Gastroesophageal sphincter (tissue), 4 donors: ENCODE results near the gene ANKRD40. TPM values are rescaled to one million over a fixed set of nuclear protein-coding genes. Genes with fewer than 3 reads are reported as not detected.

Source experiments
- ATAC-seq: fragments of 150-250 bp; one replicate; pipeline ENCODE4 v1.9.1; 2016; ENCODE audit warnings: mild to moderate bottlenecking, moderate library complexity
- H3K27ac ChIP-seq, 4 donors: fragments of 200-600 bp; sonication (generic) in 3 of 4; 1 replicate in 3 of 4; 2 replicates in 1 of 4; pipeline ENCODE4 v1.5.1; 2016 to 2019
- H3K27me3 ChIP-seq: fragments of 200-600 bp; sonication (generic); one replicate; pipeline ENCODE4 v1.5.1; 2019
- H3K36me3 ChIP-seq, 2 donors: fragments of 200-600 bp; sonication (generic); one replicate each; pipeline ENCODE4 v1.5.1; 2019; ENCODE audit warnings: control low read depth in 1 of 2
- H3K4me1 ChIP-seq, 3 donors: fragments of 200-600 bp; sonication (generic); 1 replicate in 2 of 3; 2 replicates in 1 of 3; pipeline ENCODE4 v1.5.1; 2016 to 2019; ENCODE audit warnings: control low read depth in 2 of 3
- H3K4me3 ChIP-seq, 2 donors: fragments of 200-600 bp; sonication (generic); one replicate each; pipeline ENCODE4 v1.5.1; 2019; ENCODE audit warnings: mild to moderate bottlenecking in 1 of 2, moderate library complexity in 1 of 2
- H3K9me3 ChIP-seq, 3 donors: fragments of 200-600 bp; sonication (generic); one replicate each; pipeline ENCODE4 v1.5.1; 2017 to 2019; ENCODE audit warnings: control low read depth in 2 of 3
- EP300 ChIP-seq: sonication (generic); formaldehyde crosslinking; IDR thresholded peaks from one replicate; pipeline ENCODE4 v1.6.1; 2017; ENCODE audit warnings: antibody characterized with exemption, mild to moderate bottlenecking
- POLR2A ChIP-seq, 2 donors: fragments of 450-650 bp; IDR thresholded peaks; one replicate each; pipeline ENCODE4 v1.6.1; 2017; ENCODE audit warnings: antibody characterized with exemption in 2 of 2, mild to moderate bottlenecking in 2 of 2, moderate library complexity in 1 of 2
- POLR2AphosphoS5 ChIP-seq: sonication (generic); formaldehyde crosslinking; IDR thresholded peaks from one replicate; pipeline ENCODE4 v1.6.1; 2017; ENCODE audit warnings: antibody characterized with exemption
- WGBS, 2 donors: methylation state at CpG; one replicate each; pipeline ENCODE4 v1.1.5; 2018; ENCODE audit warnings: low coverage in 1 of 2; 5-methylcytosine and 5-hydroxymethylcytosine counted together
- total RNA-seq, 4 donors: library from RNA; depleted of rRNA; stranded (reverse); fragments of >200 nt; gene quantifications; one replicate each; pipeline ENCODE4 v1.1.0, GENCODE V29; 2016
- TF ChIP-seq, protein P1 (sequence below), 4 experiments: fragments of 200-600 bp in 2 of 4; fragments of 450-650 bp in 2 of 4; sonication (generic) in 1 of 4; IDR thresholded peaks; one replicate each; pipeline ENCODE4 v1.5.1; 2017 to 2019; ENCODE audit warnings: antibody characterized with exemption in 4 of 4, mild to moderate bottlenecking in 2 of 4, moderate library complexity in 2 of 4

ANKRD40 gene
- total RNA-seq, 4 donors from 2014 or later, result 65.8 to 125 (median 89.2) TPM

DNA sequence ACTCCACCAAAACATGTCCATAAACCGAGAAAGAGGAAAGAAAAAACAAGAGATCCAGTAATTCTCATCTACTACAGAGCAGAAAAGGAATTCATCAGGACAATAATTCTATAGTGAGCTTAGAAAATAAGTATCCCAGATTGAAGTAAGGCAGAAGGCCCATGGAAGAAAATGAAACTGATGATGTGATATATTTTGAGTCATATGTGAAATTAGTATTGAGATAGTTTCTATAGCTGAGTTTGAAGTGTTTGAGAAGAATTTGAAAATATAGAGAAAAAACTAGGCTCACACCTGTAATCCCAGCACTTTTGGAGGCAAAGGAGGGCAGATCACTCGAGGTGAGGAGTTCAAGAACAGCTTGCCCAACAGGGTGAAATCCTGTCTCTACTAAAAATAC lies 31.4 kb upstream of the ANKRD40 start:
- peaks cover 12 to 68% of the 10 kb centered on the region in 2 donors for H3K36me3 ChIP-seq
- no peaks in the 10 kb centered on the region for H3K9me3 ChIP-seq
- no peak for ATAC-seq
- no peak overlapping the region for H3K27ac ChIP-seq
- TF ChIP-seq EP300 (no peak), POLR2A (IDR thresholded peaks at IDR 0.05) (no peak), POLR2AphosphoS5 (no peak)
- TF ChIP-seq, protein P1, sequence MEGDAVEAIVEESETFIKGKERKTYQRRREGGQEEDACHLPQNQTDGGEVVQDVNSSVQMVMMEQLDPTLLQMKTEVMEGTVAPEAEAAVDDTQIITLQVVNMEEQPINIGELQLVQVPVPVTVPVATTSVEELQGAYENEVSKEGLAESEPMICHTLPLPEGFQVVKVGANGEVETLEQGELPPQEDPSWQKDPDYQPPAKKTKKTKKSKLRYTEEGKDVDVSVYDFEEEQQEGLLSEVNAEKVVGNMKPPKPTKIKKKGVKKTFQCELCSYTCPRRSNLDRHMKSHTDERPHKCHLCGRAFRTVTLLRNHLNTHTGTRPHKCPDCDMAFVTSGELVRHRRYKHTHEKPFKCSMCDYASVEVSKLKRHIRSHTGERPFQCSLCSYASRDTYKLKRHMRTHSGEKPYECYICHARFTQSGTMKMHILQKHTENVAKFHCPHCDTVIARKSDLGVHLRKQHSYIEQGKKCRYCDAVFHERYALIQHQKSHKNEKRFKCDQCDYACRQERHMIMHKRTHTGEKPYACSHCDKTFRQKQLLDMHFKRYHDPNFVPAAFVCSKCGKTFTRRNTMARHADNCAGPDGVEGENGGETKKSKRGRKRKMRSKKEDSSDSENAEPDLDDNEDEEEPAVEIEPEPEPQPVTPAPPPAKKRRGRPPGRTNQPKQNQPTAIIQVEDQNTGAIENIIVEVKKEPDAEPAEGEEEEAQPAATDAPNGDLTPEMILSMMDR (IDR thresholded peaks at IDR 0.05), result no peak
- H3K4me3 ChIP-seq, result no peak overlapping the region
- 0 to 76% methylated on average over 2 of the region's 2 CpGs for WGBS, 2 donors
- H3K27me3 ChIP-seq, result no peaks in the 10 kb centered on the region
- H3K4me1 ChIP-seq, result peaks cover 0 to 57% (median 2%) of the 10 kb centered on the region in 3 donors

DNA sequence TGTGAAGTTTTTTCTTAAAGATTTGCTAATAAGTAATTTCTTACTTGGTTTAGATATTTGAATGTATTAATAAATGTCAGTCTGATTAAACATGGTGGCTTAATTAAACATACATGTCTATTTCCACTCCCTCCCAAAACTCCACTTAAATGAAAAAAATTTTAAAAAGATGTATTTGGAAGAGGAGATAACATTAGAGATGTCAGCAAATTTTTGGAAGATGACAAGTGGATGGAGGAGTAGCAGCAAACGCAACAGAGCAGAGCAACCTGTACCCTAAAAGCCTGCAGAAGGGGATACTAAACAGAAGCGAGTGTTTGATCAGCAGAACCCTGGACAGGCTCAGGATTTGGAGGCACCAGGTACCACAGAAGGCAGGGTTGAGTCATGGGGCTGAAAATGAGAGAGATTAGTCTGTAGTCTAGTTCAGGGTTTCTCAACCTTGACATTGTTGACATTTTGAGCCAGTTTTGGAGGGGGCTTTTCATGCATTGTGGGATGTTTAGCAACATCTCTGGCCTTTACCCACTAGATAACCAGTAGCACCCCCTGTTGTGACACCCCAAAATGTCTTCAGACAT lies 29.5 kb upstream of the ANKRD40 start:
- ATAC-seq, result no peak
- H3K36me3 ChIP-seq, result peaks cover 4 to 49% of the 10 kb centered on the region in 2 donors
- H3K27ac ChIP-seq, result no peak overlapping the region
- no peak overlapping the region for H3K4me3 ChIP-seq
- no peaks in the 10 kb centered on the region for H3K9me3 ChIP-seq
- no peaks in the 10 kb centered on the region for H3K27me3 ChIP-seq
- 83 to 90% methylated on average over 2 of the region's 2 CpGs for WGBS, 2 donors
- peaks cover 0 to 75% (median 2%) of the 10 kb centered on the region in 3 donors for H3K4me1 ChIP-seq
- no peak for TF ChIP-seq EP300
- TF ChIP-seq POLR2A (IDR thresholded peaks at IDR 0.05), result no peak
- TF ChIP-seq, protein P1 (IDR thresholded peaks at IDR 0.05), result no peak
- no peak for TF ChIP-seq POLR2AphosphoS5

DNA sequence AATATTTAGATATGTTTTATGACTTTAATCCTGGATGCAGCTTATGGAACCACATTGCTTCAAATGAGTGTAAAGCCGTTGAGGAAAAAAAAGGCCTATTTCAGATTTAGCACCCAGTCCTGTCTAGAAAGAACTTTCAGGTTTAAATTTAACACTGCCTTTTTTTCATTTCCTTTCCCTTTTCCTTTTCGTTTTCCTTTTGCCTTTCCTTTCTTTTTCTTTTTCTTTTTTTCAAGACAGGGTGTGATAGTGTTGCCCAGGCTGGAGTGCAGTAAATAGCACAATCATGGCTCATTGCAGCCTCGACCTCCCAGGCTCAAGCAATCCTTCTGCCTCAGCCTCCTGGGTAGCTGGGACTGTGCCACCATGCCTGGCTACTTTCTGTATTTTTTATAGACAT lies 27.6 kb upstream of the ANKRD40 start:
- H3K27ac ChIP-seq, result no peak overlapping the region
- peaks cover 2 to 89% (median 16%) of the 10 kb centered on the region in 3 donors for H3K4me1 ChIP-seq
- no peak for ATAC-seq
- WGBS, 2 donors, result 69 to 83% methylated on average over 3 of the region's 3 CpGs
- peaks cover 3 to 30% of the 10 kb centered on the region in 2 donors for H3K36me3 ChIP-seq
- H3K9me3 ChIP-seq, result no peaks in the 10 kb centered on the region
- no peaks in the 10 kb centered on the region for H3K27me3 ChIP-seq
- no peak overlapping the region for H3K4me3 ChIP-seq
- no peak for TF ChIP-seq POLR2A (IDR thresholded peaks at IDR 0.05)
- TF ChIP-seq, protein P1 (IDR thresholded peaks at IDR 0.05), result no peak
- TF ChIP-seq EP300, result no peak

DNA sequence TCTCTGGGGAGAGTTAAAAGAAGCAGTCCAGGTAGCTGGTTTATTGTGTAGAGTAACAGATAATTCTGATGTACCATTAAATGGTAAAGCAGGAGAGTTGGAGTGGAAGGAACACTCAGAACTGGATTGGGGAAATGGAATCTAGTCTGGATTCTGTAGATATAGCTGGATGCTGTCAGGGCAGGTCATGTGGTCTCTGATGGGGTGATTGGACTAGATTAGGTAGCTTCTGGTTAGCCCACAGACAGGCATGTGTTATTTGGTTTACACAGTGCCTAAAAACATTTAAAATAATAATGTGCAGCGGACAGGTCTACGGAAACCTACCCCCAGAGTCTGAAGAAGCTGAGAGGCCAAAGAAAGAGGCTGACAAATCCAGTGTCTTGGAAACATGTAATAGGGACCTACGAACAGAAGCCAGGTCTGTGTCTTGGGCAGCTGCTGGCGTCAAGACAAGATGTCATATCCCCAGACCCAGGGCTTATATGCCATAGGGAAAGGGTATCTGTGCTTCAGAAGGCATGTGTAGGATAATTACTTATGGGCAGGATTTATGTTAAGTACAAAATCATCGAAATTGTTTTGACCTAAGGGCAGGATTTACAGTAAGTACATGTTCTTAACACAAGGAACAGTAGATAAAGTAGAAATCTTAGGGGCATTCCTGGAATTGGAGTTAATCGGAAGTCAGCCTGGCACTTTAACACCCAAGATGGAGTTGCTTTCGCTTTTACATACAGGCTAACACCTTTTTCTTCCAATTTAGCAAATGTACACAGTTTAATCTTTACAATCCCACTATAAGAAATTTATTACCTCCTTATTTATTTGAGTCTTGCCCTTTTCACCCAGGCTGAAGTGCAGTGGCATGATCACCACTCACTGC lies 24.1 kb upstream of the ANKRD40 start:
- Histone ChIP-seq H3K27me3 (no peaks in the 10 kb centered on the region), H3K27ac (no peak overlapping the region), H3K4me1 (peaks cover 0 to 96% (median 27%) of the 10 kb centered on the region in 3 donors), H3K4me3 (no peak overlapping the region), H3K9me3 (no peaks in the 10 kb centered on the region), H3K36me3 (no peaks in the 10 kb centered on the region)
- 55 to 67% methylated on average over 3 to 7 of the region's 7 CpGs for WGBS, 2 donors
- TF ChIP-seq POLR2A (IDR thresholded peaks at IDR 0.05) (no peak), EP300 (no peak), POLR2AphosphoS5 (no peak)
- TF ChIP-seq, protein P1 (IDR thresholded peaks at IDR 0.05), result no peak
- no peak for ATAC-seq
